ENCODE data around the gene CDH4.
"Not testable (repeated sequence)": the region's sequence is repeated elsewhere in the genome, so short reads cannot be mapped to it uniquely, and the experiment has no call there.

Gene CDH4

DNA sequence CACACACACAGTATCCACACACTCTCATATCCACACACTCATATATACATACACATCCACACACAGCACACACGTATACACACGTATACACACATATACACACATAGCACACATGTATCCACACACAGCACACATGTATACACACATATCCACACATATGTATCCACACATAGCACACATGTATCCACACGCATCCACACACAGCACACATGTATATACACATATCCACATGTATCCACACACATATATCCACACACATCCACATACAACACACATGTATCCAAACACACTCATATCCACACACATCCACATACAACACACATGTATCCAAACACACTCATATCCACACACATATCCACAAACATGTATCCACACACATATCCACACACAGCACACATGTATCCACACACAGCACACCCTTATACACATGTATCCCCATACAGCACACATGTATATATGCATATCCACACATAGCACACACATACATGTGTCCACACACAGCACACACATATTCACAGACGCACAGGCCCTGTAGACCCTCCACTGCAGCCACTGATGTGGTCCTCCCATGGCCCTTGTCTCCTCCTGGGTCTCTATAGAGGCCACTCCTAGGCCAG, 172.1 kb downstream of the CDH4 start:
- FAIRE-seq, result no peak

DNA sequence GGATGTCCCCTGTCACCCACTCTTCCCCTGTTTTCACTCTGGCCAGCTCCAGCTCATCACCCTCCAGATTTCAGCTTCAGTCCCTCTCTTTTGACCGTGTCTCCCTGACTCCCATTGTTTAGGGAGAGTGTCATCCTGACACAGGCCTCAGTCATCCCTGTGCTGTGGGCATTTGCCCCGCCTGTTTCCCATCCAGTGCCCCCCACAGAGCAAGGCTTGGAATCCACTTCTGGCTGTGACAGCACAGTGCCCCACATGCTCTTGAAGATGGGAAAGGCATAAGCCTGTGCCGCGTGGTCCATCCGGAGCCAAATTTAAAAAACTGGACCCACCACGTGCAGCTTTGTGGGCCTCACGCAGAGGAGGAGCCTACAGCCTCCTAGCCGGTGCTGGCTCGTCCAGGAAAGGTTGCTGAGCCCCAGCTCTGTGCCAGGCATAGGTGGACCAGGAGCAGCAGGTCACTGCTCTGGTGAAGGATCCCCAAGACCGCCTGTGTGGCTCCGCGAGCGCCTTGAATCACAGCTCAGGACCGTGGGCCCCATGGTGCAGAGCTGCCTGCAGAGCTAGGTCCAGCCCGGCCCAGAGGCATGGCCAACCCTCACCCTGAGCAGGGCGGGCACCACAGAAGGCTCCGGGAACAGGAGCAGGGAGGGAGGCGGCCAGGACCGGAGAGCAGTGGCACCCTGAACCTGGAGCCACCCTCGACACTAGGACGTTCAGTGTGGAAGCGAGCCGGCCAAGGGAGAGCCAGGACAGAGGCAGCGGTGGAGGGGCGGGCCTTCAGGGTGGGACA, 172.8 kb downstream of the CDH4 start:
- no peak for FAIRE-seq

DNA sequence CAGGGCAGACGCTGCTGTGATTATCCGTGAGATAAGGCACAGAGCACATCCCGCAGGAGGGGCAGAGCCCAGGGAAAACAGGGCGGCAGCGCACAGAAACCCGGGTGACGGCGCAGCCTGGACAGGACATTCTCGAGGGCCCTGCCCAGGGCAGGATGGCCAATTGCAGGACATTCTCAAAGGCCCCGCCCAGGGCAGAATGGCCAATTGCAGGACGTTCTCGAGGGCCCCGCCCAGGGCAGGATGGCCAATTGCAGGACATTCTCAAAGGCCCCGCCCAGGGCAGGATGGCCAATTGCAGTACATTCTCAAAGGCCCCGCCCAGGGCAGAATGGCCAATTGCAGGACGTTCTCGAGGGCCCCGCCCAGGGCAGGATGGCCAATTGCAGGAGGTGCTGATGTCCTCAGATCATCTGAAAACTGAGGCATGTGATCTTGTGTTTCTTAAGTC, 173.5 kb downstream of the CDH4 start:
- FAIRE-seq, result not testable (repeated sequence)

DNA sequence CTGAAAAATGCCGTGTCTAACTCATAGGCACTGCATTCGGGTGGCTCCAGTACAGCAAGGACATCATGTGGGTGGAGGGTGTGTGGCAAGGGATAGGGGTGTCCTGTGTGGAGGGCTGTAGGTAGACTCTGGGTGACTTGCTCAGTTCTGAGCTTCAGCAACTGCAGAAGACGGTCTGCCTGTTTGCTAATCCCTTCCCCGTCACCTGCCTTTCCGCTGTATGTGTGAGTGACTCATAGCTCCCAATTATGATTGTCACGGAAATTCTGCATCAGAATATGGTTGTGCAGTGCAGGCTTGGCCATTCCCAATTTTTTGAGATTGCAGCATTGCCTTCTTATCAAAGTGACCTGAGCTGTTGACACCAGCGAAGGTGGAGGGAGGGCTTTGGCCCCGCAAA, 174.3 kb downstream of the CDH4 start:
- FAIRE-seq, result no peak

DNA sequence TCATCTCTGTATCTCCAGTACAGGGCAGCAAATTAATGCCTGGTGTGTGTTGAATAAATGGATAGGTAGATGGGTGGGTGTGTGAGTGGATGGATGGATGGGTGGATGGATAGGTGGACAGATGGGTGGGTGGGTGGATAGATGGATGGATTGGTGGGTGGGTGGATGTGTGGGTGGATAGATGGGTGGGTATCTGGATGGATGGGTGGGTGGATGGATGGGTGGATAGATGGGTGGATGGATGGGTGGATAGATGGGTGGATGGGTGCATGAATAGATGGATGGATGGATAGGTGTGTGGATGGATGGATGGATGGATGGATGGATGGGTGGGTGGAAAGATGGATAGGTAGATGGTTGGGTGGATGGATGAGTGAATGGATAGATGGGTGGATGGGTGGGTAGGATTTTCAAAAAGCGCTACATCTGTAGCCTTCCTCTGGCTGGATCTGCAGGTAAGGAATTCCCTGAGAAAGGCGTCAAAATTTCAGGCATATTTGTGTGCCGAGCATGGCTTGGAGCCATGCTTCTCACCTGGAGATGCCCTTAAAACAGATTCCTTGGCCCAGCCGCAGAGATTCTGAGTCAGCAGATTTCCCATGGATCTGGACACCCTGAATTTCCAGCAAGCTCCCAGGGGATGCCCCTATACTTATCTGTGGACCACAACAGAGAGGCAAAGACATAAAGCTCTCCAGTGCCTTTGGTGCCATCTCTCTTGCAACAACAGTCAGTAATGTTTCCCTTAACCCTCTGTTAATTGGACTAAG, 177.6 kb downstream of the CDH4 start:
- FAIRE-seq, result no peak

DNA sequence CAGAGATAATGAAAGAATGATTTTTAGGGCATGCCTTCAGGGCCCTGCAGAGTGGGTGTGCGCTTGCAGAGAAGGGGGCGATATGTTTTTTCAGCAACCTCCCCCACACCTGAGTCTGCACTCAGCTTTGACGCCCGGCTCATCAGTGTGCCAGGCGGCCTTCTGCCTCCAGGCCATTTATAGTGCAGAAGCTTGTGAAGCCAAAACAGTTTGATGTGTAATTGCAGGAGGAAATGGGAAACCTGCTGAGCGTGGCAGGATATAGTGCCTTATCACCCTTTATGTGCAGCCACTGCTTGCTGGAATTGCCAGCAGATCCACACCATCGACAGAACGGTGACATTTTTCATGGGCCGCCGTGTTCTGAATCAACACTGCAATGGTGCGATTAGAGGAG, 178.2 kb downstream of the CDH4 start:
- no peak for FAIRE-seq

DNA sequence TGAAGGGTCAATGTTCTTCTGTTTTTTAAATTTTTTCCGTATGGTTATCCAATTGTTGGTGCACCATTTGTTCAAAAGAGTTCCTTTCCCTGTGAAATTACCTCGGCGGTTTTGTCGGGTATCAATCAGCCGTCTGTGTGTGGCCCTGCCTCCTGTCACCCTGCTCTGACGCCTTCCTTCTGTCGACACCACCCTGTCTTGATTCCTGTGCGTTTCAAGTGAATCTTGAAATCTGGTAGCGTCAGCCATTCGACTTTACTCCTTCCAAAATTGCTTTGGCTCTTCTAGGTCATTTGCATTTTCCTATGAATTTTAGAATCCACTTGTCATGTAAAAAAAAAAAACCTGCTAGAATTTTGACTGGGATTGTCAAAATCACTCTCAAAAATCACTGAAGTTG, 181.1 kb downstream of the CDH4 start:
- FAIRE-seq, result no peak

DNA sequence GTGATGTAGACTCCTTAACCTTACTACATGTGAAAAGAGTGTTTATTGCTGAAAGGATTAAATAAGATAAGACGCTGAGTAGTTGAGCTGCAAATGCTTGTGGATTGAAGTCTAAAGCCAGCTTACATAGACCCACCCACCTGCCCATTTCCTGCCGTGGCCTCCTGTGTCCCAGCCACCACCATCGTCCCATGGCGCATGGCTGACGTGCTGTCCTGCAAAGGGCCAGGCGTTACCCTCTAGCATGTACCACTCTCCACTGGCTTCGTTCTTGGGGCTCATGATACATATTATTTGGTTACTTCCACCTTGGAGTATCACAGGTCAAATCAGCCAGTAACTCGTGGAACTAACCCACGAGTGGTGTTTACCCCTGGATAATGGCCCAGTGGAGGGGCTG, 181.8 kb downstream of the CDH4 start:
- FAIRE-seq, result no peak

DNA sequence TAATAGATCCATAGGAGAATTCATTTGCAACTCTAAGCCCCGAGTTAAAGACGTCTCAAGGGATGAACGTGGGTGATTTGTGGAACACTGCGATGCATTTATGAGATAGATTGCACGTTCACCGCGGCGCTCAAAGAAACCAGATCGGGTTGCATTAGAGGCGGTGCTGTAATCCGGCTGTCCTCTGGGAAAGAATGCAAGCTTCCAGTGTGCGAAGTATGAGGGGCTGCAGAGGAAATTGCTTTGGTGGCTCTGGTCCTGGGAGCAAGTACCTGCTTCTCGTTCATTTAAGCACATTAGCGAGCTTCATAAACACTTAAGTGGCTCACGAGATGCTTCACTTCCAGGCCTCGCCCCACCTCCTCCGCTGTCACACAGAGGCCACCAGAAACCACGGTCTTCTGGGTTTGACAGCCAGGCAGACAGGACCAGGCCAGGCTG, 182.3 kb downstream of the CDH4 start:
- no peak for FAIRE-seq

DNA sequence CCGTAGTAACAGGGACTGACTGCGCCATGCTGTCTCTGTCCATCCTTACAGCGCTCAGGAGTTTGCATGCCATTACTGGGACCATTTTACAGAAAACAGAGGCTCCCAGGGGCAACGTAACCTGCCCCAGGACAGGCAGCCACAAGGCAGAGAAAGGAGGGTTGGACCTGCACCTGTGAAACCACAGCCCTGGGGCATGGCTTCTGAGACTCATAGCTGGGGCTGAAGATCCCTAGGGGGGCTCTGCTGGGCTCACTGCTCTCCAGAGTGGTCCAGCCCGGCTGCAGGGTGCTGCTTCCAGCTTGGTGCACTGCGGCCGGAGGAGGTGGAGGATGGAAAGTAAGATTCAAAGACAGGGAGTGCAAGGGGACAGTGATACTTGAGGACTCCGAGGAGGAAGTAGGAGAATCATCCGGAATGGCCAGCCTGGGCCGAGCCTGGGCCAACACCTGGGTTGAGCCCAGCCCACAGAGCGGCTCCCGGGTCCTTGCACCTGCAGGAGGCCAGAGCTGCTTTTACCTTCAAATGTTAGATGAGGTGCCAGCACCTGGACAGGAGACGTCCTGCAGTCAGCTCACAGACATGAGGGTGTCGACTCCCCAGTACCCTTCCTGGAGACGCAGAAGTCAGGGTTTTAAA, 183.2 kb downstream of the CDH4 start:
- FAIRE-seq, result no peak

DNA sequence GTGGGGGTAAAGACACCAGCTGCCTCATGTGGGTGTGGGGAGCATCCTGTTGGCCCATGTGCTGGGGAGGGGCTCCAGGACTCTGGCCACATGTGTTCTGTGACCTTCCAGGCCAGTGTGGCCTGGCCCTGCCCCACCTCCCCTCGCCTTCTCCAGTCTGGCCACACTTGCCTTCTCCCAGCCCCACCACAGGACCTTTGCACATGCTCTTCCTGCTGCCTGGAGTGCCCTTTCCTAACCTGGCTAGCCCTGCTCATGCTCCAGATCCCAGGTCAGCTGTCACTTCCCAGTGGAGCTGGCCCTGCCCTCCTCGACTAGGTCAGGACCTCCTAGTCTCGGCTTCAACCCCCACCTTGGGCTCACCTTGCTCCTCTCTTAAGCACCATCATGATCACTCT, 183.8 kb downstream of the CDH4 start:
- no peak for FAIRE-seq

DNA sequence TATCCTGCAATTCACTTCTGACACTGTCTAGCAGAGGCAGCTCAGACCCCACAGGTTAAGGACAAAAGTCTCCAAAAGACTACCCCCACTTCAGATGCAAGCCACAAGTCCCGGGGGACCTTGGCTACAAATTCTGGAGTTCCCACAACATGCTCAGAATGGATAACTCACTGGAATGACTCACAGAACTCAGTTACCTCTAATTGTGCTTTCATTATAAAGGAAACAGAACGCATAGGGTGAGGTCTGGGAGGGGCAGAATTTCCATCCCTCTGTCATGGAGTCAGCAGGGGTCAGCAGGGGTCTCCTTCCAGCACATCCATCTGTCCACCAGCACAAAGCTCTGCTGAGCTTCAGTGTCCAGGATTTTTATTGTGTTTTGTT, 184.2 kb downstream of the CDH4 start:
- no peak for FAIRE-seq

DNA sequence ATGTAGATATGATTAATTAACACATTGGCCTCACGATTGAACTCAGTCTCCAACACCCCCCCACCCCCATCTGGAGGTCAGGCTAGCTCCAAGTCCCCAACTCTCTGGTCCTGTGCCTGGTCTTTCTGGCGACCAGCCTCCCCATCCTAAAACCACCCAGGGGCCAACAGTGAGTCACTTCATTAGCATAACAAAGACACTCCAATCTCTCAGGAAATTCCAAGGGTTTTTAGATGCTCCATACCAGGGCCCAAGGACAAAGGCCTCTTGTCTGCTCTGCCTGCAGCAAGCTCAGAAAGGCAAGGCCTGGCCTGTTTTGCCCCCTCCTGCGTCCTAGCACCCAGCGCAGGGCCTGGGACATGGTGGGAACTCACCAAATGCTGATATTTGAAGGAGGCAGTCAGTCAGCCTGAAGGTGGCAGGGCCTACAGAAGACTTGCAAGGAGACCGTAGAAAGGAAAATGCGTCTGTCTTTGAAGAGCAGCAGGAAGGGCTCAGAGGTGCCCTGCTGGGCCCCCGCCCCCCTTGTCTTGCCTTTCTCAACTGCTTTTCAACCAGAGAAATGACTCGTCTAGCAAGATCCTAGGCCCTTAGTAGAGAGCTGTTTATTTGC, 184.7 kb downstream of the CDH4 start:
- FAIRE-seq, result no peak

DNA sequence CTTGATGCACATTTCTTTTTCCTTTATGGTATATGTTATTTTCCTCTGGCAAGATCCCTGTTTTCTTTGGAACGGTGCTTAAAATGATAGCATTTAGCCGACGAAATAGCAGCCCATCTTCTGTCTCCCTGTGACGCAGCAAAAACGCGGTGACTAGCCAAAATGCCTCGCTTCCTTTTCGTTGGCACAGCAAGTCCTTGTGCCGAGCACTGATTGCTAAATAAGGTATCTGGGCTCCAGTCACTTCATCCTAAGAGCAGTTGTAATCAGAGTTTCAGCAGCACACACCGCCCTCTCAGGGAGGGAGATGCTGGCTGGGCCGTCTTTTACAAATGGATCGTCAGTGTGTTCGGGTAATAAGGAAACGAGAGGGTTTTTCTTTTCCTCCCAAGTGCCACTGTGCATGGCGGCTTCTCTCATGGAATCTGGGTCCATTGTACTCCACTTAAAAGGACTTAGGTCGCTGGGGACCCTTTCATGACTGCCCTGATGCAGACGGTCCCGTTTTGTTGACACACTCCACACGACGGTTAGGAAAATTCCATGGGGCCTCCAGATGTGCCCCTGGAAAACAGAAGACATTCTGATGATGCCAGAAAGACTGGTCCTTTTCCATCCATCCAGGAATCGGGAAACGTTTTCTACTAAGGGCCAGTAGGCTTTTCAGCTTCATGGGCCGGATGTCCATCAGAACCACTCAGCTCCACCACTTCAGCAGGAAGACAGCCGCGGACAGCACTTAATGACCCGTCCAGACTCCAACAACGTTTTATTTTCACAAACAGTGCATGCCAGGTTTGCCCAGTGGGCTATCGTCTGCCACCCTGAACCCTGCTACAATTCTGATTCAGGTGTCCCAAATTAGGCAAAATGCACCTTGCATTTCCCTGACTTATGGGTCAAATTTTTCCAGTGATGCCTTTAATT, 185.5 kb downstream of the CDH4 start:
- FAIRE-seq, result no peak

DNA sequence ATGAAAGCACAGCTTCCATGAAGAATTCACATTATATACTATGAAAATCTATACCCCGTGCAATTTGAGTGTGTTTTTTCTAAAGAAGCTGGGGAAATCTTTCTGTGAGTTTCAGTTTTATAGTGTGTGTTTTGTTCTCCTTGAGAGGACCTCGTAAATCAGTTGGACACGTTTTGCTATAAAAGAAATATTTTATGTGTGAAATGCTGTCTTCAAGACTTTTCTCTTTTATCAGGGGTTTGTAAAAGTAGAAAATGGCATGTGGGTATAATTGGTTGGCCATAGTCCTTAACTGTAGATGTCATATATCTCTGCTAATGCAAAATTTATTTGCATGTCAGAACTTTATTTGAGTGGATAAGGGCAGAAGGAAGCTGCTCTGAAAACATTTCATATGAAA, 186.2 kb downstream of the CDH4 start:
- FAIRE-seq, result no peak

DNA sequence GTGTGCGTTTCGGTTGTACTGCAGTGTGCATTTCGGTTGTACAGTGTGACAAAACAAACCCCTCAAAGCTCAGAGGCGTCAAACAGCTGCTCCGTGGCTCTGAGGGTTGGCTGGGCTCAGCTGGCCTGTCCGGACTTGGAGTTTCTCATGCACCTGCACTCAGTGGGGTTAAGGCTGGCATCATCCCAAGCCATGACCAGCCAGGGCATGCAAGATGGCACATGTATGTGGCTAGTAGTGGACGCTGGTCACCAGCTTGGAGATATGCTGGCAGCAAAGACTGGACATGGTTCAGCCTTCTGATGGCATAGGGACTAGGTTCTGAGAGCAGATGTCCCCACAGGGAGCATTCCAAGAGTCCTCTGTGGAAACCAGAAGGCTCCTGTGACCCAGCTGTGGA, 187.2 kb downstream of the CDH4 start:
- no peak for FAIRE-seq

DNA sequence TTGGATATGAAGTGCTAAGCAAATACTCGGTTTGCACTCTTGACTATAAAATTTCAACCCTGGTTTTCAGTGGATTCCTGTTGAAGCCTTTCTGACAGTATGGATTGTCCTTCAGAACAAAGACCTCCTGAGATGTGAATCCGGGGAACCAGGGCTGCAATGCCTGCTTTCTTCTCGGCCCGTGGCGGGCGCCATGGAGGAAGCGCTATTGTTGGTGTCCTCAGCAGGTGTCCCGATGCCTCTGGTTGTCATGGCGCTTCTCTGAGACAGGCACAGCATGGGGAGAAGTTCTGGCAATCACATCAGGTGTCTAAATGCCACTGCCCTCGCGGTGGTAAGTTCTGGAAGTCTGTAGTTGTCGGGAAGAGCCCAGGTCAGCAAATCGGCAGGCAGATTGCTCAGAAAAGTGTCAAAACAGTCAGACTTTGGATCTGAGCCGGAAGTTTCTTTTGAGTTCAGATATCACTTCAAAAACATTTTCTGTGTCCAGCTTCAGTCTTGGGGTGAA, 188.5 kb downstream of the CDH4 start:
- no peak for FAIRE-seq

DNA sequence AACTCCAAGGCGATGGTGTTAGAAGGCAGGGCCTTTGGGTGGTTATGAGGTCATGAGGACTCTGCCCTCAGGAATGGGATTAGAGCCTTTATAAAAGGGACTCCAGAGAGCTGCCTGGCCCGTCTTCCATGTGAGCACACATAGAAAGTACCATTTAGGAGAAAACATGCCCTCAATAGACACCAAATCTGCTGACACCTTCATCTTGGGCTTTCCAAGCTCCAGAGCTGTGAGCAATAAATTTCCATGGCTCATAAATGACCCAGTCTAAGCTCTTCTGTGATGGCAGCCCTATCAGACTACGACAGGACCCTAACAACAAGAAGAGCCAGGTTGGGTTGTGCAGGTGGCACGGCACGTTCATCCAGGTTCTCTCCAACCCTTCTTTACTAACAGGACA, 189.5 kb downstream of the CDH4 start:
- FAIRE-seq, result no peak

DNA sequence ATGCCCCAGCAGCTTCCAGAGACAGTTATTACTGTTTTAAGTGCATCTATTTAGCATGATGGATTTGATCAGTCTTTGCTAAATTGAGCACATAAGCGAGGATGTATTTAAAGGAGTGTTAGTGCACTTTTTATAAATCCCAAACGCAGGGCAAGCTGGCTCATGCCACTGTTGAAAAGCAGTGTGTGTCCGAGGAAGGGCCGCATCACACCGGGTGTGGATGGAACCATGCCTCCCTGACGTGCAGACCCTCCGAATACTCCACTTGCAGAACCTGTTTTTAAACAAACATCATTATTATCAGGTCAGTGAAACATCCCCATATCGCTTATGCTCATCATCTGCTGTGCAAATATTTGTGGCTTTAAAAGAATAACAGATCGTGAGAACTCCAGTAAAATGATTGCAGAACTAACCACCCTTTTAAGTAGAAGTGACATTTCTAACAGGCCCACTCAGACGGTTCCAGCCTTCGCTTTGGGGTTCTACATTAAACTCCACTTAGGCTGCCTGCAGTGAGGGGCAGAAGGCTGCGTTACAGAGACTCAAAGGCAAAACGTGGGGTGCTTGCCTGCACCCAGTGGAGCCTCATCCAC, 190.1 kb downstream of the CDH4 start:
- no peak for FAIRE-seq

DNA sequence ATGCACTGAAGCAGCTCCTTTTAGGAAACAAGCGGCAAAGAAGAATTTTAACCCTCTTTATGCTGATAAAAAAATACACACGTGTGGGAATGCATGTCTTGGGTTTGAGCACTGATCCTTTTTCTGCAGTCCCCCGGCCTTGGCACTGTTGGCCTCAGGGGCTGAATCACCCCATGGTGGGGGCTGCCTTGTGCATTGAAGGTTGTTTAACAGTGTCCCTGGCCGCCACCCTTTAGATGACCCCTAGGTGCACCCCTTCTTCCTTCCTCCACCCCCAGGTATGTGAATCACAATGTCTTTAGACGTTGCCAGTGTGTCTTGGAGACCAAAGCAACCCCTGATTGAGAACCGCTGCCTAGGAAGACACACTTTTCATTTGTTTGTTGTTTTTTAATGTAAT, 190.7 kb downstream of the CDH4 start:
- no peak for FAIRE-seq

DNA sequence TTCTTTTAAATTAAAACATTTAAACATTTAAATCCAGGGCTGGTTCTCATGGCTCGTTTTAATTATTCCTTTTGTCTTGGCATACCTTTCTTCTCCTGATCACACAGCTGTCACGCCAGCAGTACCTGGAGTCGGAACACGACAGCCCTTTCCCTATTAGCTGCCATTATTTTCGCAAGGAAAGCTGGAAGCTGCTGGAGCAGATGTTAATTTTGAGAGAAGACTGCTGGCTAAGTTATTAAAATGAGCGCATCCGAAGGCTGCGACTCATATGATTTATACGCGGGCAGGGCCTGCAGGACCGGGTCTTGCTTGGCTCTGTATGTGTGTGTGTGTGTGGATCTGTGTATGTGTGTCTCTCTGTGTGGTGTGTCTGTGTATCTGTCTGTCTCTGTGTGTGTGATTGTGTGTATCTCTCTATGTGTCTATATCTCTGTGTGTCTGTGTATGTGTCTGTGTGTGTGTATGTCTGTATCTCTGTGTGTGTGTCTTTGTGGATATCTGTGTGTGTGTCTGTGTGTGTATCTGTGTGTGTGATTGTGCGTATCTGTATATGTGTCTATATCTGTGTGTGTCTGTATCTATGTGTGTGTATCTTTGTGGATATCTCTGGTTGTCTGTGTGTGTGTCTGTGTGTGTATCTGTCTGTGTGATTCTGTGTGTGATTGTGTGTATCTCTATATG, 191.5 kb downstream of the CDH4 start:
- no peak for FAIRE-seq
